Mesothelial cell of epicardium (in vitro differentiated cells): ENCODE results near the gene CHRM2. TPM values are rescaled to one million over a fixed set of nuclear protein-coding genes. Genes with fewer than 3 reads are reported as not detected.

ENCODE experiments used
- DNase-seq, 2 experiments: peaks; one replicate each; pipeline ENCODE4 v3.0.0; 2021; ENCODE audit warnings: low spot score in 2 of 2; ENCODE audit not compliant: unreplicated experiment in 2 of 2
- H3K27ac Mint-ChIP-seq: 2 replicates; pipeline ENCODE4 v1.8.0; 2021; ENCODE audit warnings: mixed read lengths
- H3K27me3 Mint-ChIP-seq: 2 replicates; pipeline ENCODE4 v1.8.0; 2021; ENCODE audit warnings: low read depth, mixed read lengths
- H3K36me3 Mint-ChIP-seq: 2 replicates; pipeline ENCODE4 v1.8.0; 2021; ENCODE audit warnings: mixed read lengths
- H3K4me1 Mint-ChIP-seq: 2 replicates; pipeline ENCODE4 v1.8.0; 2021; ENCODE audit warnings: mixed read lengths
- H3K4me3 Mint-ChIP-seq: 2 replicates; pipeline ENCODE4 v1.8.0; 2021; ENCODE audit warnings: mild to moderate bottlenecking, moderate library complexity, mixed read lengths
- H3K9me3 Mint-ChIP-seq: 2 replicates; pipeline ENCODE4 v1.8.0; 2021; ENCODE audit warnings: mixed read lengths
- total RNA-seq: library from RNA; stranded (reverse); gene quantifications from 3 replicates; pipeline ENCODE4 v1.2.1, GENCODE V29; 2021
- TF ChIP-seq, protein P1 (sequence below): fragments of 200-600 bp; sonication (generic); IDR thresholded peaks from one replicate; pipeline ENCODE4 v1.5.0; 2021; ENCODE audit warnings: antibody characterized with exemption; ENCODE audit not compliant: unreplicated experiment

Gene CHRM2
- total RNA-seq, 1 donor from 2014 or later = 41.6 TPM

DNA sequence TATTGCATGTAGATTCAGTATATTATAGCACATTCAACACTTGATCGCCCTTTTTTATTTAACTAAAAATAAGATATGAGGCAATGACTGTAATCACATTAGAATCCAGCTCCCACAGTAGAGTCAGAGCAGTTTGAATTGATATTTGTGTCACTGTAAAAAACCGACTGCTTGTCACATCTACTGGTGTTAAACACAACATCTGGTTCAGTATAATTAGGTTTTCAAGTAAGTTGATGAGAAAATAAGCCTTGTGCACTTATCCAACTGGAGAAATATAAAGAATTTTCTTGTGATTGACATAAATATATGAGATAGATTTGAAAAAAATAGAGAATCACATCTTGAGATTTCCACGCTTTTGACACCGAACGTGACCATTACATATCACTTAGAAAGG is 69.0 kb downstream of the CHRM2 start:
- Mint-ChIP-seq H3K9me3 (peaks cover 14% of the 10 kb centered on the region), H3K27ac (no peak overlapping the region), H3K27me3 (no peaks in the 10 kb centered on the region), H3K4me1 (peaks cover 27% of the 10 kb centered on the region), H3K36me3 (peaks cover 15% of the 10 kb centered on the region), H3K4me3 (no peak overlapping the region)
- no peak for DNase-seq
- TF ChIP-seq, protein P1, sequence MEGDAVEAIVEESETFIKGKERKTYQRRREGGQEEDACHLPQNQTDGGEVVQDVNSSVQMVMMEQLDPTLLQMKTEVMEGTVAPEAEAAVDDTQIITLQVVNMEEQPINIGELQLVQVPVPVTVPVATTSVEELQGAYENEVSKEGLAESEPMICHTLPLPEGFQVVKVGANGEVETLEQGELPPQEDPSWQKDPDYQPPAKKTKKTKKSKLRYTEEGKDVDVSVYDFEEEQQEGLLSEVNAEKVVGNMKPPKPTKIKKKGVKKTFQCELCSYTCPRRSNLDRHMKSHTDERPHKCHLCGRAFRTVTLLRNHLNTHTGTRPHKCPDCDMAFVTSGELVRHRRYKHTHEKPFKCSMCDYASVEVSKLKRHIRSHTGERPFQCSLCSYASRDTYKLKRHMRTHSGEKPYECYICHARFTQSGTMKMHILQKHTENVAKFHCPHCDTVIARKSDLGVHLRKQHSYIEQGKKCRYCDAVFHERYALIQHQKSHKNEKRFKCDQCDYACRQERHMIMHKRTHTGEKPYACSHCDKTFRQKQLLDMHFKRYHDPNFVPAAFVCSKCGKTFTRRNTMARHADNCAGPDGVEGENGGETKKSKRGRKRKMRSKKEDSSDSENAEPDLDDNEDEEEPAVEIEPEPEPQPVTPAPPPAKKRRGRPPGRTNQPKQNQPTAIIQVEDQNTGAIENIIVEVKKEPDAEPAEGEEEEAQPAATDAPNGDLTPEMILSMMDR = no peak

DNA sequence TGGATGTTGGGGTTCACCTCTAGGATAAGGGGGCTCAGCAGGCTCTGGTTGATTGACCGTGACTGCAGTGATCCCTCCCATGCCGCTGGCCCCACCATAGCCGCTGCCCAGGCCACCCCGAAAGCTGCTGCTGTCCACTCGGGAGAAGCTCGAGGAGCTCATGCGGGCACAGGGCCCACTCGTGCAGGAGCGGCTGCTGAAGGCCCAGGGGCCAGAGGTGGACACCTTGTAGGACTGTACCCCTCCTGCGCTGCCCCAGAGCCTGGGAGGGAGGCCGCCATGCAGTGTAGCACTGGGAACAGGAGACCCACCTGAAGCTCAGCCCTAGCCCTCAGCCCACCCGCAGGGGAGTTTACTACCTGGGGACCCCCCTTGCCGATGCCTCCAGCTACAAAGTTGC is 70.0 kb downstream of the CHRM2 start:
- peaks cover 37% of the 10 kb centered on the region for H3K4me1 Mint-ChIP-seq

DNA sequence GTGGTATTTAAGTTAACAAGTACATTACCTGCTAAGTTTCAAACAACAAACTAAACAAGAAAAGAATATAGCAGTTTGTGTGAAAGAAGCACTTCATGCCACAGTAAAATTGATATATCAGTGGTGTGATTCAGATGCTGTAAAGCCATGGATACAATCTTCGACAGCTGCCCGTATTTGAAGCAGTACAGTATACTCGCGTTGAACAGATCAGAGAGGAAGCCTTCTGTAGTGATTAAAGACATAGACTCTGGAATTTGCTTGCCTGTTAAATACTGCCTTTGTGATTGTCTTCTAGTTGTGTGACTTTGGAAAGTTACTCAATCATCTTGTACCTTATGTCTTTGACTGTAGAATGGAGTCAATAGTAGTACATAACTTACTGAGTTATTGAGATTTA is 71.7 kb downstream of the CHRM2 start:
- H3K4me3 Mint-ChIP-seq = no peak overlapping the region
- peaks cover 7% of the 10 kb centered on the region for H3K36me3 Mint-ChIP-seq
- DNase-seq = no peak
- H3K4me1 Mint-ChIP-seq = peaks cover 43% of the 10 kb centered on the region
- no peaks in the 10 kb centered on the region for H3K27me3 Mint-ChIP-seq
- peak overlapping the region; percentile 3 for H3K27ac Mint-ChIP-seq
- TF ChIP-seq, protein P1 = no peak
- peaks cover 2% of the 10 kb centered on the region for H3K9me3 Mint-ChIP-seq

More for the DNA sequence above, 70.0 kb downstream of the CHRM2 start:
- Mint-ChIP-seq H3K36me3 (peaks cover 10% of the 10 kb centered on the region), H3K4me3 (no peak overlapping the region), H3K27ac (no peak overlapping the region), H3K9me3 (peaks cover 10% of the 10 kb centered on the region), H3K27me3 (no peaks in the 10 kb centered on the region)
- DNase-seq = no peak
- TF ChIP-seq, protein P1 = no peak

DNA sequence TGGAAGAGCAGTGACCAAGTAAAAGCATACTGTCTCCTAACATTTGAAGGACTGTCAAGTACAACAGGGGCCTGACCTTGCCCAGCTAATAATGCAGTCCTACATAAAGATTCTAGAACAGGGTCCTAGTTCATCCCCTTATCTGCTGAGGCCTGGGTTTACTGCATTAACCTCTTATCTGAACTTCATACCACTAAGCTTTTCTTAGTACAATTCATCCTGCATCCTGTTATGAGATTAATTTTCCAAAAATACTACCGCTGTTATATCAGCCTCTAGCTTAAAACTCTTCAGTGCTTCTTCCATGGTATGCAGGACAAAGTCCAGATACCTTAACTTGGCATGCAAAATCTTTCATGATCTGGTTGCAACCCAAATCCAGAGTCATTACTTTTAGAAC is 72.5 kb downstream of the CHRM2 start:
- Mint-ChIP-seq H3K4me1 (peaks cover 43% of the 10 kb centered on the region), H3K27ac (peak overlapping the region; percentile 92), H3K36me3 (peaks cover 11% of the 10 kb centered on the region), H3K9me3 (peaks cover 8% of the 10 kb centered on the region), H3K27me3 (no peaks in the 10 kb centered on the region), H3K4me3 (no peak overlapping the region)
- TF ChIP-seq, protein P1 = no peak
- DNase-seq = no peak

DNA sequence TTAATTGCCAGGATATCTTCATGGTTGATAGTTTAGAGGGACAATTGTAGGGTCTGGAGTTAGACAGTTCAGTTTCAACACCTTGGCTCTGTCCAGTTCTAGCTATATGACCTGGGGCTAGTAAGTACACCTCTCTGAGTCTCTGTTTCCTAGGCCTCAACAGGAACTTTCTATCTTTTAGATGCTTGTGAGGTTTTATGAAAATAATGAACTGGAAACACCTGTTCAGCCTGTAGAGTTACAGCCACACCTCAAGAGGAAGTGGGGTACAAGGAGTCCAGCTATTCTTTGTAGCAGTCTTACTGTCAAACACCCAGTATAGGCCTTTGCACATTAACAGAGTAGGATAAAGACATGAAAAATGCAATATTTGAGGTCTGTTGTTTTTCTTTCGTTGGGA is 73.4 kb downstream of the CHRM2 start:
- Mint-ChIP-seq H3K36me3 (peaks cover 11% of the 10 kb centered on the region), H3K27ac (peak overlapping the region; percentile 92), H3K4me1 (peaks cover 48% of the 10 kb centered on the region), H3K4me3 (no peak overlapping the region), H3K9me3 (peaks cover 8% of the 10 kb centered on the region), H3K27me3 (no peaks in the 10 kb centered on the region)
- TF ChIP-seq, protein P1 = no peak
- no peak for DNase-seq

DNA sequence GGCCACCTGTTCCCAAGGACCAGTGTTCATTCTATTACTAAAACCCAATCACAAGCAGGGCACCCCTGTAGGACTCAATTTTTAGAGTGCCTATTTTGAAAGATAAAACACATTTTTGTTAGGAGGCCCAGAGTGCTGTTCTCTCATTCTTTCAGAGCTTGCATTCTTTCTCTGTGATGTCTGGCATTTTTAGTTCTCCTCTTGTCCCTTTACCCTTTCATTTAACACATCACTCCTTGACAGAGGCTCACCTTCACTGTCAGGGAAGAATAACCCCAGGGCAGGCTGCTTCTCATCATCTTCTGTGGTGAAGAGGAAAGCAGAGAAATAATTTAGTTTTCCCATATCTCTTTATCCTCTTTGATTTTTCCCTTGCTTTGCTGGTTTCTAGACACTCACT is 73.9 kb downstream of the CHRM2 start:
- Mint-ChIP-seq H3K27me3 (no peaks in the 10 kb centered on the region), H3K36me3 (peaks cover 11% of the 10 kb centered on the region), H3K4me3 (no peak overlapping the region), H3K4me1 (peaks cover 52% of the 10 kb centered on the region), H3K9me3 (peaks cover 8% of the 10 kb centered on the region), H3K27ac (peak overlapping the region; percentile 92)
- TF ChIP-seq, protein P1 = no peak
- no peak for DNase-seq
